SK-N-SH treated with all-trans-retinoic acid at 6 μM for 48 hours (cell line): ENCODE measurements around the gene WASF3.

ENCODE experiments used
- ATAC-seq: fragments of 200-7000 bp; cut with Tn5 transposase; 3 replicates; pipeline ENCODE4 v1.9.1; 2020; ENCODE audit warnings: mild to moderate bottlenecking, moderate library complexity
- ARNTL ChIP-seq: fragments of 450-650 bp; formaldehyde crosslinking; IDR thresholded peaks from 2 replicates; pipeline ENCODE4 v1.5.0; 2020; ENCODE audit warnings: low read depth, mild to moderate bottlenecking, moderate library complexity, borderline replicate concordance
- BACH2 ChIP-seq: fragments of 250-450 bp; sonication (Bioruptor Pico); IDR thresholded peaks from 2 replicates; pipeline ENCODE4 v1.9.0; 2021; ENCODE audit warnings: mild to moderate bottlenecking, borderline replicate concordance
- CREB5 ChIP-seq: fragments of 250-450 bp; sonication (Bioruptor Pico); IDR thresholded peaks from 2 replicates; pipeline ENCODE4 v1.5.1; 2020; ENCODE audit warnings: low read depth, mild to moderate bottlenecking, moderate library complexity
- CSDC2 ChIP-seq: fragments of 250-450 bp; sonication (Bioruptor Pico); IDR thresholded peaks from 2 replicates; pipeline ENCODE4 v1.5.0; 2020; ENCODE audit warnings: mild to moderate bottlenecking, moderate library complexity
- CSRNP3 ChIP-seq: fragments of 250-450 bp; sonication (Bioruptor Pico); IDR thresholded peaks from 2 replicates; pipeline ENCODE4 v1.5.1; 2021; ENCODE audit warnings: mild to moderate bottlenecking, moderate library complexity
- GLIS3 ChIP-seq: fragments of 250-450 bp; sonication (Bioruptor Pico); IDR thresholded peaks from 2 replicates; pipeline ENCODE4 v1.5.0; 2020; ENCODE audit warnings: mild to moderate bottlenecking, moderate library complexity
- ISL1 ChIP-seq: fragments of 250-450 bp; sonication (Bioruptor Pico); IDR thresholded peaks from 2 replicates; pipeline ENCODE4 v2.1.2; 2022; ENCODE audit warnings: mild to moderate bottlenecking, moderate library complexity
- OSR1 ChIP-seq: fragments of 250-450 bp; sonication (Bioruptor Pico); IDR thresholded peaks from 2 replicates; pipeline ENCODE4 v1.8.0; 2022; ENCODE audit warnings: moderate library complexity, mild to moderate bottlenecking, inconsistent platforms
- POU6F1 ChIP-seq: fragments of 250-450 bp; sonication (Bioruptor Pico); IDR thresholded peaks from 2 replicates; pipeline ENCODE4 v1.8.0; 2021; ENCODE audit warnings: low read depth, mild to moderate bottlenecking, moderate library complexity, borderline replicate concordance
- RARB ChIP-seq: fragments of 250-450 bp; sonication (Bioruptor Pico); IDR thresholded peaks from 2 replicates; pipeline ENCODE4 v1.8.0; 2021; ENCODE audit warnings: mild to moderate bottlenecking, moderate library complexity
- SNAI2 ChIP-seq: fragments of 250-450 bp; sonication (Bioruptor Pico); IDR thresholded peaks from 2 replicates; pipeline ENCODE4 v1.5.0; 2020; ENCODE audit warnings: mild to moderate bottlenecking, moderate library complexity
- TCF4 ChIP-seq: fragments of 250-450 bp; sonication (Bioruptor Pico); IDR thresholded peaks from 2 replicates; pipeline ENCODE4 v1.8.0; 2021; ENCODE audit warnings: mild to moderate bottlenecking, moderate library complexity, borderline replicate concordance
- TOX ChIP-seq: fragments of 250-450 bp; sonication (Bioruptor Pico); IDR thresholded peaks from 2 replicates; pipeline ENCODE4 v1.8.0; 2021; ENCODE audit warnings: mild to moderate bottlenecking, moderate library complexity, borderline replicate concordance
- TSHZ2 ChIP-seq: fragments of 250-450 bp; sonication (Bioruptor Pico); IDR thresholded peaks from 2 replicates; pipeline ENCODE4 v1.5.0; 2020; ENCODE audit warnings: mild to moderate bottlenecking, moderate library complexity
- ZC3H10 ChIP-seq: fragments of 250-450 bp; sonication (Bioruptor Pico); IDR thresholded peaks from 2 replicates; pipeline ENCODE4 v1.5.1; 2021; ENCODE audit warnings: mild to moderate bottlenecking, moderate library complexity
- ZFP3 ChIP-seq: fragments of 250-450 bp; sonication (Bioruptor Pico); IDR thresholded peaks from 2 replicates; pipeline ENCODE4 v1.5.0; 2020; ENCODE audit warnings: mild to moderate bottlenecking, moderate library complexity
- ZFP30 ChIP-seq: fragments of 450-650 bp; formaldehyde crosslinking; IDR thresholded peaks from 2 replicates; pipeline ENCODE4 v1.5.0; 2022; ENCODE audit warnings: mild to moderate bottlenecking, moderate library complexity
- ZNF565 ChIP-seq: fragments of 450-650 bp; formaldehyde crosslinking; conservative IDR thresholded peaks from 2 replicates; pipeline ENCODE4 v1.5.0; 2020; ENCODE audit warnings: low read depth, mild to moderate bottlenecking, moderate library complexity
- ZNF70 ChIP-seq: fragments of 450-650 bp; formaldehyde crosslinking; IDR thresholded peaks from 2 replicates; pipeline ENCODE4 v1.5.0; 2020; ENCODE audit warnings: mild to moderate bottlenecking, moderate library complexity

The WASF3 gene

GRCh38 chr13:26606631-26607030 is 49.1 kb downstream of the WASF3 start:
- ATAC-seq: no peak
- no peak for TF ChIP-seq ZFP3 (CRISPR knock-in tag)

GRCh38 chr13:26614721-26615120 is 57.2 kb downstream of the WASF3 start:
- peak; percentile 35; the same call in 1 of the 3 replicates for ATAC-seq
- TF ChIP-seq TSHZ2 (CRISPR knock-in tag) (no peak), ZFP3 (CRISPR knock-in tag) (no peak), ZNF565 (CRISPR knock-in tag) (no peak), CREB5 (no peak), SNAI2 (CRISPR knock-in tag) (no peak), CSDC2 (CRISPR knock-in tag) (no peak)
- TF ChIP-seq, all 23 proteins: peak for 0

- no peak for TF ChIP-seq ZFP30 (CRISPR knock-in tag)
- ATAC-seq: peak; percentile 82
Observed at GRCh38 chr13:26616126-26616525, 58.6 kb downstream of the WASF3 start.

GRCh38 chr13:26618726-26619125 is 61.2 kb downstream of the WASF3 start:
- ATAC-seq: no peak
- TF ChIP-seq BACH2 (CRISPR knock-in tag): no peak
- TF ChIP-seq, all 23 proteins: peak for 0

GRCh38 chr13:26619358-26619757 is 61.9 kb downstream of the WASF3 start:
- TF ChIP-seq RARB (CRISPR knock-in tag) (no peak), OSR1 (no peak), ISL1 (CRISPR knock-in tag) (no peak), CREB5 (no peak), GLIS3 (CRISPR knock-in tag) (no peak), ZC3H10 (no peak), ZNF70 (CRISPR knock-in tag) (no peak), ARNTL (CRISPR knock-in tag) (no peak)
- TF ChIP-seq, all 23 proteins: peak for 0
- ATAC-seq: peak; percentile 64; the same call in 2 of the 3 replicates

GRCh38 chr13:26621731-26622401 is 64.4 kb downstream of the WASF3 start:
- no peak for ATAC-seq
- TF ChIP-seq TOX (CRISPR knock-in tag) (no peak), ISL1 (CRISPR knock-in tag) (no peak), ZNF70 (CRISPR knock-in tag) (no peak), ZNF565 (CRISPR knock-in tag) (no peak), POU6F1 (CRISPR knock-in tag) (no peak), CSDC2 (CRISPR knock-in tag) (no peak), ZFP30 (CRISPR knock-in tag) (no peak), SNAI2 (CRISPR knock-in tag) (no peak), BACH2 (CRISPR knock-in tag) (no peak), CSRNP3 (CRISPR knock-in tag) (no peak), CREB5 (no peak), TCF4 (CRISPR knock-in tag) (no peak), TSHZ2 (CRISPR knock-in tag) (no peak)
